Osteoblast (primary cell): ENCODE measurements around the gene ENAM. TPM values are rescaled to one million over a fixed set of nuclear protein-coding genes. Genes with fewer than 3 reads are reported as not detected.

ENCODE experiments used
- DNase-seq: peaks from one replicate; pipeline ENCODE4 v3.0.0; 2011; ENCODE audit warnings: low spot score, mixed read lengths; ENCODE audit not compliant: insufficient read length; ENCODE audit errors: missing footprints
- H2AFZ ChIP-seq: 2 replicates; pipeline ENCODE4 v1.6.0; 2011; ENCODE audit warnings: mild to moderate bottlenecking, low read length
- H3K27ac ChIP-seq: 2 replicates; pipeline ENCODE4 v1.5.1; 2011; ENCODE audit warnings: mild to moderate bottlenecking, low read depth, low read length, moderate library complexity
- H3K27me3 ChIP-seq: 2 replicates; pipeline ENCODE4 v1.6.0; 2012; ENCODE audit warnings: mild to moderate bottlenecking, control low read depth, inconsistent platforms, low read length, moderate library complexity; ENCODE audit not compliant: insufficient read depth
- H3K36me3 ChIP-seq: 2 replicates; pipeline ENCODE4 v1.5.1; 2011; ENCODE audit warnings: mild to moderate bottlenecking, low read length, control low read depth, moderate library complexity; ENCODE audit not compliant: insufficient read depth
- H3K4me1 ChIP-seq: 2 replicates; pipeline ENCODE4 v1.5.1; 2011; ENCODE audit warnings: mild to moderate bottlenecking, low read length, control low read depth, moderate library complexity; ENCODE audit not compliant: insufficient read depth
- H3K4me2 ChIP-seq: 2 replicates; pipeline ENCODE4 v1.6.0; 2011; ENCODE audit warnings: mild to moderate bottlenecking, low read length; ENCODE audit not compliant: insufficient read depth
- H3K4me3 ChIP-seq: fragments of 200-600 bp; sonication (generic); 3 replicates; pipeline ENCODE4 v1.5.1; 2012; ENCODE audit warnings: mild to moderate bottlenecking, low read length, inconsistent platforms; ENCODE audit not compliant: insufficient read depth
- H3K79me2 ChIP-seq: 2 replicates; pipeline ENCODE4 v1.6.0; 2012; ENCODE audit warnings: mild to moderate bottlenecking, low read length, control low read depth, inconsistent platforms; ENCODE audit not compliant: insufficient read depth
- H3K9me3 ChIP-seq: 2 replicates; pipeline ENCODE4 v1.5.1; 2011; ENCODE audit warnings: low read depth, low read length, control low read depth
- H4K20me1 ChIP-seq: 2 replicates; pipeline ENCODE4 v1.6.0; 2012; ENCODE audit warnings: mild to moderate bottlenecking, low read length, control low read depth; ENCODE audit not compliant: insufficient read depth
- CTCF ChIP-seq: IDR thresholded peaks from 2 replicates; pipeline ENCODE4 v1.5.1; 2011; ENCODE audit warnings: mild to moderate bottlenecking, low read depth, low read length, moderate library complexity; ENCODE audit errors: extremely low read depth
- total RNA-seq: library from RNA; depleted of rRNA; stranded (reverse); fragments of >200 nt; gene quantifications from 2 replicates; pipeline ENCODE4 v1.2.3, GENCODE V29; 2012

The ENAM gene
- total RNA-seq, 1 donor, result not detected

- H4K20me1 ChIP-seq, result no peaks in the 10 kb centered on the region
- H2AFZ ChIP-seq, result peak overlapping the region; percentile 81
- no peaks in the 10 kb centered on the region for H3K79me2 ChIP-seq
- H3K4me1 ChIP-seq, result no peaks in the 10 kb centered on the region
- no peak for TF ChIP-seq CTCF
- DNase-seq, result no peak
- no peaks in the 10 kb centered on the region for H3K9me3 ChIP-seq
- H3K4me3 ChIP-seq, result peak overlapping the region; percentile 67
- no peak overlapping the region for H3K27ac ChIP-seq
- peaks cover 5% of the 10 kb centered on the region for H3K27me3 ChIP-seq
- no peaks in the 10 kb centered on the region for H3K36me3 ChIP-seq
- peak overlapping the region; percentile 84 for H3K4me2 ChIP-seq
Observed at GRCh38 chr4:70614184-70614555, 14.4 kb upstream of the ENAM start.

- Histone ChIP-seq H3K4me2 (no peak overlapping the region), H3K79me2 (no peaks in the 10 kb centered on the region), H2AFZ (no peak overlapping the region), H3K4me3 (no peak overlapping the region), H3K4me1 (no peaks in the 10 kb centered on the region), H3K36me3 (no peaks in the 10 kb centered on the region), H3K27ac (no peak overlapping the region), H3K27me3 (no peaks in the 10 kb centered on the region), H4K20me1 (no peaks in the 10 kb centered on the region), H3K9me3 (no peaks in the 10 kb centered on the region)
- no peak for TF ChIP-seq CTCF
- no peak for DNase-seq
Observed at GRCh38 chr4:70619288-70619687, 9.3 kb upstream of the ENAM start.

GRCh38 chr4:70619778-70620177 lies 8.8 kb upstream of the ENAM start:
- Histone ChIP-seq H3K36me3 (no peaks in the 10 kb centered on the region), H3K79me2 (no peaks in the 10 kb centered on the region), H3K9me3 (no peaks in the 10 kb centered on the region), H3K4me3 (no peak overlapping the region), H2AFZ (no peak overlapping the region), H4K20me1 (no peaks in the 10 kb centered on the region), H3K4me1 (no peaks in the 10 kb centered on the region), H3K27me3 (no peaks in the 10 kb centered on the region), H3K27ac (no peak overlapping the region), H3K4me2 (no peak overlapping the region)
- DNase-seq, result no peak
- TF ChIP-seq CTCF, result no peak

GRCh38 chr4:70623323-70623722 lies 5.2 kb upstream of the ENAM start:
- Histone ChIP-seq H3K4me2 (no peak overlapping the region), H3K9me3 (no peaks in the 10 kb centered on the region), H2AFZ (no peak overlapping the region), H4K20me1 (no peaks in the 10 kb centered on the region), H3K4me1 (no peaks in the 10 kb centered on the region), H3K79me2 (no peaks in the 10 kb centered on the region), H3K36me3 (no peaks in the 10 kb centered on the region), H3K27ac (no peak overlapping the region), H3K27me3 (no peaks in the 10 kb centered on the region), H3K4me3 (no peak overlapping the region)
- no peak for TF ChIP-seq CTCF
- no peak for DNase-seq
